ENCODE measurements around the gene NDST1. TPM values are rescaled to one million over a fixed set of nuclear protein-coding genes. Genes with fewer than 3 reads are reported as not detected.

NDST1 gene
- total RNA-seq, 1 experiment from 2014 or later: 69.9 TPM

GRCh38 chr5:150542933-150543445 is 35.1 kb downstream of the NDST1 start:
- no peak overlapping the region for H3K4me3 Mint-ChIP-seq
- CTCF ChIA-PET: no interaction called here
- peak; percentile 88 for TF ChIP-seq GABPB1 (CRISPR knock-in tag; IDR thresholded peaks at IDR 0.05)
- TF ChIP-seq ATF6 (CRISPR knock-in tag; IDR thresholded peaks at IDR 0.05): no peak
- TF ChIP-seq USF2 (CRISPR knock-in tag; IDR thresholded peaks at IDR 0.05): no peak
- H3K36me3 Mint-ChIP-seq: peaks cover 46% of the 10 kb centered on the region
- POLR2A ChIA-PET: no interaction called here
- peak overlapping the region; percentile 15; the same call in 1 of the 2 replicates for H3K27ac Mint-ChIP-seq
- DNase-seq (ENCODE audit: low spot score): no peak
- H3K27me3 Mint-ChIP-seq (ENCODE audit: low read depth): no peaks in the 10 kb centered on the region
- H3K9me3 Mint-ChIP-seq: no peaks in the 10 kb centered on the region; the same call in 1 of the 2 replicates
- no peak for ATAC-seq
- no peaks in the 10 kb centered on the region for H3K4me1 Mint-ChIP-seq

- H3K36me3 Mint-ChIP-seq: peaks cover 38% of the 10 kb centered on the region
- TF ChIP-seq RORB (CRISPR knock-in tag; IDR thresholded peaks at IDR 0.05) (no peak), TP53 (CRISPR knock-in tag; IDR thresholded peaks at IDR 0.05) (no peak), E2F5 (CRISPR knock-in tag; IDR thresholded peaks at IDR 0.05) (no peak), USF2 (CRISPR knock-in tag; IDR thresholded peaks at IDR 0.05) (no peak), MLX (CRISPR knock-in tag; IDR thresholded peaks at IDR 0.05) (no peak), ZNF416 (CRISPR knock-in tag; IDR thresholded peaks at IDR 0.05) (no peak), OVOL2 (CRISPR knock-in tag; IDR thresholded peaks at IDR 0.05; ENCODE audit: borderline replicate concordance) (no peak), ETV6 (CRISPR knock-in tag; IDR thresholded peaks at IDR 0.05) (0 out of 2 replicates have a peak, but pooled peaks have one; percentile 79), TCF7 (CRISPR knock-in tag; IDR thresholded peaks at IDR 0.05; ENCODE audit: low read depth) (no peak), HMGXB4 (CRISPR knock-in tag; IDR thresholded peaks at IDR 0.05) (0 out of 2 replicates have a peak, but pooled peaks have one; percentile 46), E2F4 (CRISPR knock-in tag; IDR thresholded peaks at IDR 0.05; ENCODE audit: borderline replicate concordance, low read depth) (no peak), ZNF671 (CRISPR knock-in tag; IDR thresholded peaks at IDR 0.05) (no peak), JAZF1 (CRISPR knock-in tag; IDR thresholded peaks at IDR 0.05) (no peak), IRF2 (CRISPR knock-in tag; IDR thresholded peaks at IDR 0.05; ENCODE audit: borderline replicate concordance, low read depth) (no peak), TEAD1 (CRISPR knock-in tag; IDR thresholded peaks at IDR 0.05) (no peak), MYBL2 (CRISPR knock-in tag; IDR thresholded peaks at IDR 0.05) (no peak), ARID4B (CRISPR knock-in tag; IDR thresholded peaks at IDR 0.05; ENCODE audit: borderline replicate concordance) (no peak), GRHL2 (CRISPR knock-in tag; IDR thresholded peaks at IDR 0.05; ENCODE audit: insufficient replicate concordance, severe bottlenecking) (no peak)
Measured at GRCh38 chr5:150544611-150545219, 36.8 kb downstream of the NDST1 start.

More at GRCh38 chr5:150544611-150545219, 36.8 kb downstream of the NDST1 start:
- no peak overlapping the region for H3K27ac Mint-ChIP-seq
- CTCF ChIA-PET: interaction anchor here (0.5 to 2.6 kb wide), 52 partner anchors 9 to 234 kb away, joined by 3 to 75 read pairs (median 4); partner anchors contain the start of genes DCTN4, RBM22, RPS14 and SMIM3
- no peaks in the 10 kb centered on the region for H3K9me3 Mint-ChIP-seq
- DNase-seq (ENCODE audit: low spot score): peak; percentile 94
- peak; percentile 99 for ATAC-seq
- POLR2A ChIA-PET: interaction anchor here (1.1 kb wide), 1 partner anchor 28 kb away, joined by 3 read pairs; no protein-coding TSS in a partner anchor
- no peaks in the 10 kb centered on the region for H3K4me1 Mint-ChIP-seq
- no peak overlapping the region for H3K4me3 Mint-ChIP-seq
- no peaks in the 10 kb centered on the region for H3K27me3 Mint-ChIP-seq (ENCODE audit: low read depth)
